ENCODE measurements around the gene LARGE1.

DNA sequence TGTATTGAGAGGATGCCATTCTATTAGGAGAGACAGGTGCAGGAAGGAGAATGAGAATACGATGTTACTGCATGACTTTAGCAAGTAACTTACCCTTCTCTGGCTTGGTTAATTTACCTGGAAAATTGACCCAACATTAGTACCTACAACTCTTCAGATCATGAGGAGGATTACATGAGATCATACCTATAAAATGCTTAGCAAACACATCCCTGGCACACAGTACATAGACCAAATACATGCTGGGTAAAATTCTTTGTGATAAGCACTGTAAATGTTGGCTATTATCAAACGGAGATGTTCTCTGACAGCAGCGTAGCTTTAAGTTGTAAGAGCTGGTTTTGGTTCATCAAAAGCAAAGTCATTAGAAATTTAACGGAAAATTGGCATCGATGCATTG lies 28.8 kb downstream of the LARGE1 start:
- TF ChIP-seq EZH2 (IDR thresholded peaks at IDR 0.05; ENCODE audit: insufficient read depth, poor library complexity, severe bottlenecking), result no peak
- no peak for TF ChIP-seq EZH2phosphoT487 (IDR thresholded peaks at IDR 0.05; ENCODE audit: insufficient read depth, low read depth)

Measured in GM23248 (cell line).